ENCODE measurements around the gene FTL.
A peak's percentile ranks its signal among the peaks of the same experiment; 100 is the strongest.

Gene FTL

GRCh38 chr19:48962849-48963165, 2.3 kb upstream of the FTL start:
- TF ChIP-seq CTCF (IDR thresholded peaks at IDR 0.05; ENCODE audit: insufficient read depth, low read length, missing control alignments): no peak
- CTCF ChIA-PET: interaction anchor here (2.3 kb wide), 1 partner anchor 8 kb away, joined by 5 read pairs; no protein-coding TSS in a partner anchor

DNA sequence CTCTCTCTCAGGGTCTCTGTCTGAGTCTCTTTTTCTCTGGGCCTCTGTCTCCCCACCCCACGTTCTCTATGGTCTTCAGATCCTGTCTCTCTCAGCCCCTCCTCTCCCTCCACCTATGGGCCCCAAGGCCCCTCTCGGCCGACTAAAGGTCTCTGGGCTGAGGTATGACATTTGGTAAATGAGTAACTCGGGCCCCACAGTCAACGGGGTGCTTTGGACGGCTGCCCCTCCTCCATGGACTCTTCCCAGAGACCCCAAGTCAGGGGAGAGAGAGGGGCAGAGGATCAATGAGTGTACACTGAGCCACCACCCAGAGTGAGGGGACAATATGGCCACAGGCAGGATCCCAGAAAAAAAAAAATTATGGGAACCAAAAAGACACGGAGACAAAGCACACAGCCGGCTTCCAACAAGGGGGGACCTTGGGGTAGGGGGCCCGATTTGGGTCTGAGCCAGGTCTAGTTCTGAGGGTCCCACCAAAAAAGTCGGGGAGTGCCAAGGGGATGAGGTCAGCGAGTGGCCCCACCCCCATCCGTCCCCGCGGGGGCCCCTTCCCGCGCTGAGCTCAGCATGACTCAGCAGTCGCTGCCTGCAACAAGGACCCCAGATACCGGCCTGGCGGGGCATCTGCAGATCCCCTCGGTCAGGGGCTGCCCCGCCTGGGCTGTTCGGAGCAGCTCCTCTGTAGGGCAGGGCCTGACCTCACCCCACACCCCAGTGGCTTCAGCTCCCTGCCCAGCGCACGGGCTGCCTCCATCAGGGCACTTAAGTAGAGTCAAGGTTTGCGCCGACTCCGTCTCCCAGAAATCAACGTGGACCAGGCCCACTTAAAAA, 1.5 kb upstream of the FTL start:
- peak overlapping the region; percentile 23 for H3K4me3 ChIP-seq (ENCODE audit: low read depth, low read length)
- ChIA-PET POLR2A (interaction anchor here (0.6 to 1.6 kb wide), 14 partner anchors 9 to 180 kb away, joined by 3 to 16 read pairs (median 4); partner anchors contain the start of genes BAX, GYS1, NUCB1 and RUVBL2), CTCF (interaction anchor here (0.7 to 1.5 kb wide), 5 partner anchors 10 to 186 kb away, joined by 3 to 6 read pairs (median 4); partner anchors contain the start of genes GYS1 and RUVBL2)
- TF ChIP-seq CTCF (IDR thresholded peaks at IDR 0.05; ENCODE audit: insufficient read depth, low read length, missing control alignments): no peak
- DNase-seq (ENCODE audit: low read depth, low spot score): no peak

More at GRCh38 chr19:48962849-48963165, 2.3 kb upstream of the FTL start:
- POLR2A ChIA-PET: interaction anchor here (1.1 kb wide), 1 partner anchor 154 kb away, joined by 3 read pairs; no protein-coding TSS in a partner anchor
- DNase-seq (ENCODE audit: low read depth, low spot score): no peak
- no peak overlapping the region for H3K4me3 ChIP-seq (ENCODE audit: low read depth, low read length)

GRCh38 chr19:48964205-48965039, 687 bp upstream of the FTL start:
- no peak for TF ChIP-seq CTCF (IDR thresholded peaks at IDR 0.05; ENCODE audit: insufficient read depth, low read length, missing control alignments)
- no peak for DNase-seq (ENCODE audit: low read depth, low spot score)
- ChIA-PET POLR2A (interaction anchor here (0.6 to 7.5 kb wide), 17 partner anchors 9 to 181 kb away, joined by 3 to 119 read pairs (median 4); partner anchors contain the start of genes BAX, GYS1, NUCB1 and PPP1R15A), CTCF (interaction anchor here (0.6 to 3.0 kb wide), 8 partner anchors 9 to 187 kb away, joined by 3 to 12 read pairs (median 4); partner anchors contain the start of genes GYS1 and RUVBL2)
- peak overlapping the region; percentile 23 for H3K4me3 ChIP-seq (ENCODE audit: low read depth, low read length)

DNA sequence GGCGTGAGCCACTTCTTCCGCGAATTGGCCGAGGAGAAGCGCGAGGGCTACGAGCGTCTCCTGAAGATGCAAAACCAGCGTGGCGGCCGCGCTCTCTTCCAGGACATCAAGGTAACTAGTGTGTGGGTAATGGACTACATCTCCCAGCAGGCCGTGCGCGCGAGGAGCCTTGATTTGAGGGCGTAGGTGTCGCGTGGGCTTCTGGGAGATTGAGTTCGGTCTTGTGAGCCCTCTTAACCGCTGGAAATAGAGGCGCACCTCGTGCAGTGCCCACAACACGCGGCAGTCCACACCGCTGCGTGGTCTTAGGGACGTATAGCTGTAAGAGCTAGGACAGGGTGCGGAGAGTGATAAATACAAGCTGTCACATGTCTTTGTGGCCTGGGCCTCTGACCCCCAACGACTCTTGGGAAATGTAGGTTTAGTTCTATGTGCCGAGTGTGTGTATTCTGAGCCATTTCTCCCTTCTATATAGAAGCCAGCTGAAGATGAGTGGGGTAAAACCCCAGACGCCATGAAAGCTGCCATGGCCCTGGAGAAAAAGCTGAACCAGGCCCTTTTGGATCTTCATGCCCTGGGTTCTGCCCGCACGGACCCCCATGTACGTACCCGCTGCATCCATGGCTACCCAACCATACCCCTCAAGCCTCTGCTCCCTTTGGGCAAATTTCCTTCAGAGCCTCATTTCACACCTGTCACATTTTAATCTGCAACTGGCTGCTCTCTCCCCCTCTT, 864 bp downstream of the FTL start:
- POLR2A ChIA-PET: interaction anchor here (0.6 to 7.5 kb wide), 16 partner anchors 10 to 332 kb away, joined by 3 to 119 read pairs (median 6); partner anchors contain the start of genes BAX, HSD17B14, NUCB1 and PPP1R15A
- no peak for DNase-seq (ENCODE audit: low read depth, low spot score)
- CTCF ChIA-PET: interaction anchor here (1.1 to 8.9 kb wide), 6 partner anchors 11 to 177 kb away, joined by 4 to 141 read pairs (median 9); no protein-coding TSS in a partner anchor

More for the DNA sequence above, 864 bp downstream of the FTL start:
- H3K4me3 ChIP-seq (ENCODE audit: low read depth, low read length): peak overlapping the region; percentile 99
- TF ChIP-seq CTCF (IDR thresholded peaks at IDR 0.05; ENCODE audit: insufficient read depth, low read length, missing control alignments): no peak
